ENCODE measurements around the gene L3HYPDH. TPM values are rescaled to one million over a fixed set of nuclear protein-coding genes. Genes with fewer than 3 reads are reported as not detected.
"Not testable (repeated sequence)": the region's sequence is repeated elsewhere in the genome, so short reads cannot be mapped to it uniquely, and the experiment has no call there.

The L3HYPDH gene
- total and polyA plus RNA-seq, 2 donors, result 11.9 to 25.1 TPM

DNA sequence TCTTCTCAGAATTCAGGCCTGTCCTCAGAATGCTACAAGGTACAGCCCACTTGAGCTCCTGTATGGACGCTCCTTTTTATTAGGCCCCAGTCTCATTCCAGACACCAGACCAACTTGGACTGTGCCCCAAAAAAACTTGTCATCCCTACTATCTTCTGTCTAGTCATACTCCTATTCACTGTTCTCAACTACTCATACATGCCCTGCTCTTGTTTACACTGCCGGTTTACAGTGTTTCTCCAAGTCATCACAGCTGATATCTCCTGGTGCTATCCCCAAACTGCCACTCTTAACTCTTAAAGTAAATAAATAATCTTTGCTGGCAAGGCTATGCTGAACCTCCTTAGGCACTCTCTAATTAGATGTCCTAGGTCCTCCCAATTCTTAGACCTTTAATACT, 35.5 kb downstream of the L3HYPDH start:
- not testable (repeated sequence) for H3K36me3 ChIP-seq (ENCODE audit: control insufficient read depth in 2 of 2, insufficient read depth in 2 of 2, low read length in 1 of 2); DNase-seq (ENCODE audit: low read depth in 6 of 9, low spot score in 9 of 9); H3K27me3 ChIP-seq (ENCODE audit: control insufficient read depth in 2 of 2, insufficient read depth in 1 of 2, low read length in 1 of 2); H3K4me3 ChIP-seq (ENCODE audit: low read length in 2 of 2); H3K27ac ChIP-seq (ENCODE audit: low read depth in 1 of 2, low read length in 1 of 2); H3K4me1 ChIP-seq (ENCODE audit: control insufficient read depth in 2 of 2, insufficient read depth in 2 of 2, low read length in 2 of 2); H3K9me3 ChIP-seq (ENCODE audit: control insufficient read depth in 2 of 2, insufficient read depth in 1 of 2, low read length in 1 of 2)
- WGBS, result 90% methylated on average over 2 of the region's 2 CpGs

DNA sequence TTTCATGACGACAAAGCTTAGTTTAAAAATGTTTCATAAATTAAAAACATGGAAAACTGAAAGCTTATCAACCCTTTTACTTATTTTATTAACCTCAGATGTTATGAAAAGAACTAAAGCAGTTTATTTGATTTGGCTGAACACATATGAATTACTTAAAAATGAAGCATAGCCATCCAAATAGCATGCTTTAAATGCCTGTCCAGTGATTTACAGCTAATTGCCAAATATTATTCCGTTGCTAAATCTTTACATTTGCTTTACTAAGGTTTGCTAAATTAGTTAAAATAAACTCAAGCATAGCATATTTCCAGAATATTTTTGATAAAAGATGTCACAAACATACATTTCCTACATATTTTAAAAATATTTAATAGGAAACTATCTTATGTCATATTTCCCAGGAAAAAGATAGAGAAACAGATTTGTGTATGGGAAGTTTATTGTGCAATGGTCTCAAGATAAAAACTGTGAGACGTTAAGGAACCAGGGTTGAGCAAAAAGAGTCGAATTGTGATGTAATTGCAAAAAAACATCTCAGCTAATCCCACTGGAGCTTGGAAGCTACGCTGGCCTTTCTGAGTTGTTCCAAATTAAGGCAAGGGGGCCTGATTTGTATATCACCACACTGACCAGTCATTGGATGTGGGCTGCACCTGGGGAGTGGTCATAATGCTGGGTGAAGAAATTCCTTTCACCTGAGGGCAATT, 44.8 kb downstream of the L3HYPDH start:
- Histone ChIP-seq H3K27me3 (ENCODE audit: control insufficient read depth in 2 of 2, insufficient read depth in 1 of 2, low read length in 1 of 2) (no peaks in the 10 kb centered on the region), H3K36me3 (ENCODE audit: control insufficient read depth in 2 of 2, insufficient read depth in 2 of 2, low read length in 1 of 2) (no peaks in the 10 kb centered on the region), H3K4me3 (ENCODE audit: low read length in 2 of 2) (no peak overlapping the region), H3K9me3 (ENCODE audit: control insufficient read depth in 2 of 2, insufficient read depth in 1 of 2, low read length in 1 of 2) (no peaks in the 10 kb centered on the region), H3K27ac (ENCODE audit: low read depth in 1 of 2, low read length in 1 of 2) (no peak overlapping the region), H3K4me1 (ENCODE audit: control insufficient read depth in 2 of 2, insufficient read depth in 2 of 2, low read length in 2 of 2) (no peaks in the 10 kb centered on the region)
- no peak for DNase-seq (ENCODE audit: low read depth in 6 of 9, low spot score in 9 of 9)
- WGBS, result 94% methylated on average over 5 of the region's 5 CpGs

DNA sequence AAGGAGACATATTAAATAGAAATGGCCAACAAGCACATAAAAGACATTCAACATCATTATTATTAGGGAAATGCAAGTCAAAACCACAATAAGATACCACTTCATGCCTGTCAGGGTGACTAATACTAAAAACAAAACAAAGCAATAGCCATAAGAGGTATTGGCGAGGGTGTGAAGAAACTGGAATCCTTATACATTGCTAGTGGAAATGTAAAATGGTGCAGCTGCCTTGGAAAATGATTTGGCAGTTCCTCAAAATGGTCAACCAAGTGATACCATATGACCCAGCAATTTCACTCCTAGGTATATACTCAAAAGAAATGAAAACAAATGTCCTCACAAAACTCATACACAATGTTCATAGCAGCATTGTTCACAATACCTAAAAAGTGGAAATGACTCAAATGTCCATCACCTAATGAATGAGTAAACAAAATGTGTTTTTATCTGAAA, 46.0 kb downstream of the L3HYPDH start:
- Histone ChIP-seq H3K36me3 (ENCODE audit: control insufficient read depth in 2 of 2, insufficient read depth in 2 of 2, low read length in 1 of 2) (no peaks in the 10 kb centered on the region), H3K4me1 (ENCODE audit: control insufficient read depth in 2 of 2, insufficient read depth in 2 of 2, low read length in 2 of 2) (no peaks in the 10 kb centered on the region), H3K9me3 (ENCODE audit: control insufficient read depth in 2 of 2, insufficient read depth in 1 of 2, low read length in 1 of 2) (no peaks in the 10 kb centered on the region), H3K4me3 (ENCODE audit: low read length in 2 of 2) (no peak overlapping the region), H3K27ac (ENCODE audit: low read depth in 1 of 2, low read length in 1 of 2) (no peak overlapping the region), H3K27me3 (ENCODE audit: control insufficient read depth in 2 of 2, insufficient read depth in 1 of 2, low read length in 1 of 2) (no peaks in the 10 kb centered on the region)
- 93% methylated on average over 1 of the region's 1 CpG for WGBS
- no peak for DNase-seq (ENCODE audit: low read depth in 6 of 9, low spot score in 9 of 9)

DNA sequence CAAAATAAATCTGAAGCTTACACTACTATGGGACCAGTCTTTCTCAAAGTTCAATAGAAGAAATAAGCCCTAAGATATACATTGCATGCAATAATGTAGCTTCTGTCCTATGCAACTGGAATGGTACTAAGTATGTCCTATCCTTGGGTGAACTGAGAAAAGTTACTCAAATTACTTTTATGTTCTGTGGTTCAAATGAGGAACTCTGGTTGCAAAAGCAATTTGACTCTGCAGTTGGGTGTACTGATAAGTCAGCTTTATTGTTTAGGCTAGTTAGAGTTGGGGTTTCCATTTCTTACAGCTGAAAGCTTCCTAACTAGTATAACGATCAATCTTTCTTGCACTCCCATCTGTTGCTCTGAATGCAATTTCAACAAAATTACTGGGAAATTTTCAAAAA, 48.2 kb downstream of the L3HYPDH start:
- WGBS, result 97% methylated on average over 1 of the region's 1 CpG
- DNase-seq (ENCODE audit: low read depth in 6 of 9, low spot score in 9 of 9), result no peak
- Histone ChIP-seq H3K4me1 (ENCODE audit: control insufficient read depth in 2 of 2, insufficient read depth in 2 of 2, low read length in 2 of 2) (no peaks in the 10 kb centered on the region), H3K36me3 (ENCODE audit: control insufficient read depth in 2 of 2, insufficient read depth in 2 of 2, low read length in 1 of 2) (no peaks in the 10 kb centered on the region), H3K9me3 (ENCODE audit: control insufficient read depth in 2 of 2, insufficient read depth in 1 of 2, low read length in 1 of 2) (no peaks in the 10 kb centered on the region), H3K27ac (ENCODE audit: low read depth in 1 of 2, low read length in 1 of 2) (no peak overlapping the region), H3K27me3 (ENCODE audit: control insufficient read depth in 2 of 2, insufficient read depth in 1 of 2, low read length in 1 of 2) (no peaks in the 10 kb centered on the region), H3K4me3 (ENCODE audit: low read length in 2 of 2) (no peak overlapping the region)

DNA sequence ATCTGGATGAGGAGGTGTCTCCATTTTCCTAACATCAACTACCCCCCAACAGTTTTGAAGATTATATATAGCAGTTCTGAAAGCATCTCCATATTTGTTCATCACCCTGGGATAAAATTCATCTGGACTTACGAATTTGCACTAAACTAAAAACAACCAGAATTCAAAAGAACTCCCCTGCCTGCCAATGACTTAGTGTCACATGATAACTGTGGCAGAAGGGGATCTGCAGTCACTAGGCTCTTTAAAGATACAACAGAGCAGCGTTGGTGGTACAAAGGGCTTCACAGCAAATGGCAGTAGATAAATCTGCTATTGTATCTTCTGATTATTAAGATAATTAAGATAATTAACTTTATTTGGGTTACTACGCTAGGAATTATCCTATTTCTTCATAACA, 49.1 kb downstream of the L3HYPDH start:
- Histone ChIP-seq H3K27ac (ENCODE audit: low read depth in 1 of 2, low read length in 1 of 2) (no peak overlapping the region), H3K36me3 (ENCODE audit: control insufficient read depth in 2 of 2, insufficient read depth in 2 of 2, low read length in 1 of 2) (no peaks in the 10 kb centered on the region), H3K27me3 (ENCODE audit: control insufficient read depth in 2 of 2, insufficient read depth in 1 of 2, low read length in 1 of 2) (no peaks in the 10 kb centered on the region), H3K4me3 (ENCODE audit: low read length in 2 of 2) (no peak overlapping the region), H3K9me3 (ENCODE audit: control insufficient read depth in 2 of 2, insufficient read depth in 1 of 2, low read length in 1 of 2) (no peaks in the 10 kb centered on the region), H3K4me1 (ENCODE audit: control insufficient read depth in 2 of 2, insufficient read depth in 2 of 2, low read length in 2 of 2) (no peaks in the 10 kb centered on the region)
- DNase-seq (ENCODE audit: low read depth in 6 of 9, low spot score in 9 of 9), result no peak
- 97% methylated on average over 3 of the region's 3 CpGs for WGBS

DNA sequence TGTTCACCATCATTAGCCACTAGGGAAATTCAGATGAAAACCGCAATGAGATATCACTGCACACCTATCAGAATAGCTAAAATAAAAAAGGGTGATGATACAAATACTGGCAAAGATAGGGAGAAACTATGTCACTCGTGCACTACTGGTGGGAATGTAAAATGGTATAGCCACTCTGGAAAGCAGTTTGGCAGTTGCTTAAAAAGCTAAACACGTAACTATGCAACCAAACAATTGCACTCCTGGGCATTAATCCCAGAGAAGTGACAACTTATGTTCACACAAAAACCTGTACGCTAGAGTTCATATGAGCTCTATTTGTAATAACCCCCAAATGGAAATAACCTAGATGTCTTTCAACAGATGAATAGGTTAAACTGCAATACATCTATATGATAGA, 54.4 kb downstream of the L3HYPDH start:
- WGBS, result 96% methylated on average over 4 of the region's 4 CpGs
- Histone ChIP-seq H3K9me3 (ENCODE audit: control insufficient read depth in 2 of 2, insufficient read depth in 1 of 2, low read length in 1 of 2) (no peaks in the 10 kb centered on the region), H3K27me3 (ENCODE audit: control insufficient read depth in 2 of 2, insufficient read depth in 1 of 2, low read length in 1 of 2) (no peaks in the 10 kb centered on the region), H3K27ac (ENCODE audit: low read depth in 1 of 2, low read length in 1 of 2) (no peak overlapping the region), H3K4me1 (ENCODE audit: control insufficient read depth in 2 of 2, insufficient read depth in 2 of 2, low read length in 2 of 2) (no peaks in the 10 kb centered on the region), H3K4me3 (ENCODE audit: low read length in 2 of 2) (no peak overlapping the region), H3K36me3 (ENCODE audit: control insufficient read depth in 2 of 2, insufficient read depth in 2 of 2, low read length in 1 of 2) (no peaks in the 10 kb centered on the region)
- DNase-seq (ENCODE audit: low read depth in 6 of 9, low spot score in 9 of 9), result no peak

DNA sequence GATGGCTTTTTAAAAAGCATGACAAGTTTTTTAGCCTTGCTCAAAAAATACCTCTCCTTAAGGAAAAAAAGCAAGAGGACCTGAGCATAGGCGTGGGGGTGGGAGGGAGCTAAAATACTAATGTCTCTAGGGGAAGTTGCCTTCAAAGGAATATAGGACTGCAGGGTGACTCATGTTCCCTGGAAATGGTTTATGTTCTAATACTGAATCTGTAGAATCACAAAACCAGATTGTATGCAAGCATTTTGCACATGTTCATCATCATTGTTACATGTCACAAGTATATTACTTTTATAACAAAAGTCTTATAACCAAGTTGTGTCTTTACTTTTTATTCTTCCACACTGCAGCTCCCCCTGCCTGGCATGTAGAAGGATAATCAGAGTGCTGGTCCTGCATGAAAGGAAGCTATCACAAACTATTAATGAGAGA, 55.6 kb downstream of the L3HYPDH start:
- no peaks in the 10 kb centered on the region for H3K36me3 ChIP-seq (ENCODE audit: control insufficient read depth in 2 of 2, insufficient read depth in 2 of 2, low read length in 1 of 2)
- no peak for DNase-seq (ENCODE audit: low read depth in 6 of 9, low spot score in 9 of 9)
- no peaks in the 10 kb centered on the region for H3K9me3 ChIP-seq (ENCODE audit: control insufficient read depth in 2 of 2, insufficient read depth in 1 of 2, low read length in 1 of 2)
- no peaks in the 10 kb centered on the region for H3K27me3 ChIP-seq (ENCODE audit: control insufficient read depth in 2 of 2, insufficient read depth in 1 of 2, low read length in 1 of 2)
- 91% methylated on average over 1 of the region's 1 CpG for WGBS
- no peak overlapping the region for H3K4me3 ChIP-seq (ENCODE audit: low read length in 2 of 2)
- no peak overlapping the region for H3K27ac ChIP-seq (ENCODE audit: low read depth in 1 of 2, low read length in 1 of 2)
- H3K4me1 ChIP-seq (ENCODE audit: control insufficient read depth in 2 of 2, insufficient read depth in 2 of 2, low read length in 2 of 2), result no peaks in the 10 kb centered on the region

DNA sequence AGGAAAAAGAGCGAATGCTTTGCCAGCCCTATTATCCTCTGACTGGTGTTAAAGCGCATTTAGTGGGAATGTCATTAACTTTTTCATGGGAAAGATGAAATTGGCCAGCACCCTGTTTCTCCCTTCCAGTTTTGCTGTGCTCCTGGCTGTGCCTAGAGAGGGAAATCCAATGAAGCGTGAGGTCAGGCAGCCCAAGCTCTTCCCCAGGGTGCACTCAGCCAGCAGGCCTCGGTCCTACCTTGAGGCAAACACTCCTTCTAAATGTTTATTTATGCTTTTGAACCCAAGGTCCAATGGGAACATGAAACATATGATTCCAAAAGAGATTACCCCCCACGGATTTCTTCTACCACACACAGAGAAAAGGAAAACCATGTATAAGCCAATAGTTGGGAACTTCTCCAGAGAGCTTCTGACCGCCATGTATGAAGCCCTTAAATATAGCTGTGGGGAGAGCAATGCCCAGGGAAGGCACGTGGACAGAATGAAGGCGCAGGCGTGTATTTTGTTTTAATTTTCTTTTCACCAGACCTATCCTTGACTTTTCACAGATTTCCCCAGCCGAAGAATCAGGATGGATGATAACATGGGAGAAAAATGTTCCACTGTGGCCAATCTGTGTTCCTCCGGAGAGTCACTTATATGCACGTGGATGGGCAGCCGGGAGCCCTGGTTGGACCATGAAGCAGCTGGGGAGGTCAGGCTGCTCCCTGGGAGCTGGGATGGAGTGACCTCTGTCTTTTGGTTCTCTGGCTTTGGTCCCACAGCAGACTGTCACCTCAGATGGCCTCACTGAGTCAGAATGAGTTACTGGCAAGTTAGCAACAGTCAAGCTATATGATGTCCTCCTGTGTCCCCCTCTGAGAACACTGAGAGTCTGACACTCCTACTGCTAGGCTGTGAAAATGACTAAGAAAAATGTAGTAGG, 56.3 kb downstream of the L3HYPDH start:
- no peaks in the 10 kb centered on the region for H3K36me3 ChIP-seq (ENCODE audit: control insufficient read depth in 2 of 2, insufficient read depth in 2 of 2, low read length in 1 of 2)
- no peak for DNase-seq (ENCODE audit: low read depth in 6 of 9, low spot score in 9 of 9)

DNA sequence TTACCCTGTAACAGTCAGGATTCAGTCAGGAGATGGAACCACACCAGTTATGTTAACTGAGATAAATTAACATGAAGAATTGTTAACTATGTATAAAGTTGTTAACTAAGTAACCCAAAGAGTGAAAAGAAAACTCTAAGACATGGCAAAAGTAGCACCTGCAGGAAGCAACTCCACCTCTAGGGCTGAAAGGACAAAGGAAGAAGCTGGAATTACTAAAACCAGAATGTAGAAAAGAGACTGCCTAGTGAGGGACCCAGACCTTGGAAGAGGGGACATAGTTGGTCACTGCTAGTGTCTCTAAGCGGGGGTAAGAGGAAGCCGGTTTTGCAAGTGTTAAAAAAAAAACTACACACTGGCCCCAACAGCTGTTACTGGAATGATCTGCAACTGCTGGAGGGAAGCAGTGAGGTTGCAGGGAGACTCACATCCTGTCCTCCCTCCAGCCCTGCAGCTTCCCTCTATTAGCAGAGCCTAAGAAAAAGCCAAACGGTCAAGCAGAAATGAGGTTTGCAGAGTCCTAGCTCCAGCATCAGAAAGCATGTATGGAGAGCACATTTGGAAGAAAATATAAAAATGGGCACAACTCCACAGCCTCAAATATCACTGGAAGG, 58.8 kb downstream of the L3HYPDH start:
- no peak for DNase-seq (ENCODE audit: low read depth in 6 of 9, low spot score in 9 of 9)

More for the DNA sequence above, 56.3 kb downstream of the L3HYPDH start:
- Histone ChIP-seq H3K9me3 (ENCODE audit: control insufficient read depth in 2 of 2, insufficient read depth in 1 of 2, low read length in 1 of 2) (no peaks in the 10 kb centered on the region), H3K4me1 (ENCODE audit: control insufficient read depth in 2 of 2, insufficient read depth in 2 of 2, low read length in 2 of 2) (no peaks in the 10 kb centered on the region), H3K4me3 (ENCODE audit: low read length in 2 of 2) (no peak overlapping the region), H3K27ac (ENCODE audit: low read depth in 1 of 2, low read length in 1 of 2) (no peak overlapping the region), H3K27me3 (ENCODE audit: control insufficient read depth in 2 of 2, insufficient read depth in 1 of 2, low read length in 1 of 2) (no peaks in the 10 kb centered on the region)
- WGBS, result 97% methylated on average over 13 of the region's 13 CpGs

More for the DNA sequence above, 58.8 kb downstream of the L3HYPDH start:
- no peak overlapping the region for H3K4me3 ChIP-seq (ENCODE audit: low read length in 2 of 2)
- no peaks in the 10 kb centered on the region for H3K4me1 ChIP-seq (ENCODE audit: control insufficient read depth in 2 of 2, insufficient read depth in 2 of 2, low read length in 2 of 2)
- H3K9me3 ChIP-seq (ENCODE audit: control insufficient read depth in 2 of 2, insufficient read depth in 1 of 2, low read length in 1 of 2), result no peaks in the 10 kb centered on the region
- H3K36me3 ChIP-seq (ENCODE audit: control insufficient read depth in 2 of 2, insufficient read depth in 2 of 2, low read length in 1 of 2), result no peaks in the 10 kb centered on the region
- 62% methylated on average over 3 of the region's 3 CpGs for WGBS
- H3K27me3 ChIP-seq (ENCODE audit: control insufficient read depth in 2 of 2, insufficient read depth in 1 of 2, low read length in 1 of 2), result no peaks in the 10 kb centered on the region
- H3K27ac ChIP-seq (ENCODE audit: low read depth in 1 of 2, low read length in 1 of 2), result no peak overlapping the region
